ENCODE measurements around the gene CLDN6.

GRCh38 chr16:2966043-2966807 lies 51.8 kb downstream of the CLDN6 start:
- TF ChIP-seq CTCF (IDR thresholded peaks at IDR 0.05; ENCODE audit: low read depth, low read length, poor library complexity, severe bottlenecking) (no peak), EZH2phosphoT487 (IDR thresholded peaks at IDR 0.05; ENCODE audit: borderline replicate concordance, low read length) (no peak)
